GM23338 (cell line): ENCODE data around the gene ANKRD17. TPM values are rescaled to one million over a fixed set of nuclear protein-coding genes. Genes with fewer than 3 reads are reported as not detected.
A peak's percentile ranks its signal among the peaks of the same experiment; 100 is the strongest.

ENCODE experiments used
- ATAC-seq: fragments of 200-7000 bp; cut with Tn5 transposase; 3 replicates; pipeline ENCODE4 v1.9.1; 2020
- DNase-seq: peaks from one replicate; pipeline ENCODE4 v3.0.0-alpha.2; 2015; ENCODE audit warnings: low spot score
- H2AFZ ChIP-seq: fragments of 200-600 bp; sonication (generic); 2 replicates; pipeline ENCODE4 v1.8.0; 2016; ENCODE audit warnings: antibody characterized with exemption, mild to moderate bottlenecking, moderate library complexity
- H3F3A ChIP-seq: fragments of 200-600 bp; sonication (generic); replicated peaks from 2 replicates; pipeline ENCODE4 v1.8.0; 2017; ENCODE audit warnings: antibody characterized with exemption, mixed run types, low read depth
- H3K27ac ChIP-seq: fragments of 200-600 bp; sonication (generic); 2 replicates; pipeline ENCODE4 v1.6.1; 2016; ENCODE audit warnings: low read depth
- H3K27me3 ChIP-seq: fragments of 200-600 bp; sonication (generic); 2 replicates; pipeline ENCODE4 v1.8.0; 2016; ENCODE audit warnings: mild to moderate bottlenecking, mixed run types, moderate library complexity; ENCODE audit not compliant: insufficient read depth
- H3K36me3 ChIP-seq: fragments of 200-600 bp; sonication (generic); 2 replicates; pipeline ENCODE4 v1.8.0; 2016; ENCODE audit warnings: mild to moderate bottlenecking; ENCODE audit not compliant: insufficient read depth
- H3K4me1 ChIP-seq: fragments of 200-600 bp; sonication (generic); 2 replicates; pipeline ENCODE4 v1.8.0; 2016; ENCODE audit warnings: mild to moderate bottlenecking, moderate library complexity; ENCODE audit not compliant: insufficient read depth
- H3K4me2 ChIP-seq: fragments of 200-600 bp; sonication (generic); 2 replicates; pipeline ENCODE4 v1.7.1; 2017; ENCODE audit warnings: mixed run types
- H3K4me3 ChIP-seq: fragments of 200-600 bp; sonication (generic); 2 replicates; pipeline ENCODE4 v1.6.1; 2016; ENCODE audit warnings: mixed run types
- H3K79me2 ChIP-seq: fragments of 200-600 bp; sonication (generic); replicated peaks from 2 replicates; pipeline ENCODE4 v1.8.0; 2017; ENCODE audit warnings: mild to moderate bottlenecking; ENCODE audit not compliant: insufficient read depth
- H3K9me2 ChIP-seq: fragments of 200-600 bp; sonication (generic); 2 replicates; pipeline ENCODE4 v1.8.0; 2017; ENCODE audit not compliant: insufficient read depth
- H4K20me1 ChIP-seq: fragments of 200-600 bp; sonication (generic); replicated peaks from 2 replicates; pipeline ENCODE4 v1.8.0; 2017; ENCODE audit warnings: mild to moderate bottlenecking; ENCODE audit not compliant: insufficient read depth
- H3K27ac Mint-ChIP-seq: 2 replicates; pipeline ENCODE4 v1.8.0; 2020; ENCODE audit warnings: inconsistent platforms, mild to moderate bottlenecking, moderate library complexity, mixed read lengths
- H3K27me3 Mint-ChIP-seq: 3 replicates; pipeline ENCODE4 v1.8.0; 2022; ENCODE audit warnings: low read depth, mild to moderate bottlenecking, moderate library complexity, mixed read lengths, inconsistent platforms; ENCODE audit not compliant: insufficient read depth, poor library complexity
- H3K36me3 Mint-ChIP-seq: 3 replicates; pipeline ENCODE4 v1.8.0; 2021; ENCODE audit warnings: low read depth, mild to moderate bottlenecking, inconsistent platforms, moderate library complexity, mixed read lengths
- H3K4me1 Mint-ChIP-seq: 3 replicates; pipeline ENCODE4 v1.8.0; 2020; ENCODE audit warnings: mild to moderate bottlenecking, inconsistent platforms, mixed read lengths
- H3K4me3 Mint-ChIP-seq: 3 replicates; pipeline ENCODE4 v1.8.0; 2021; ENCODE audit warnings: moderate library complexity, mild to moderate bottlenecking, inconsistent platforms, mixed read lengths
- H3K9me3 Mint-ChIP-seq: 3 replicates; pipeline ENCODE4 v1.8.0; 2020; ENCODE audit warnings: moderate library complexity, mild to moderate bottlenecking, inconsistent platforms, mixed read lengths
- CREB1 ChIP-seq: fragments of 250-450 bp; sonication (Bioruptor Pico); IDR thresholded peaks from 2 replicates; pipeline ENCODE4 v1.5.0; 2020; ENCODE audit warnings: low read depth, mild to moderate bottlenecking, moderate library complexity
- ETS1 ChIP-seq: IDR thresholded peaks from 2 replicates; pipeline ENCODE4 v1.6.1; 2016; ENCODE audit warnings: antibody characterized with exemption
- EZH2 ChIP-seq: fragments of 200-600 bp; sonication (generic); IDR thresholded peaks from one replicate; pipeline ENCODE4 v1.8.0; 2017; ENCODE audit warnings: antibody characterized with exemption, mild to moderate bottlenecking, low read depth; ENCODE audit not compliant: unreplicated experiment
- EZH2phosphoT487 ChIP-seq: fragments of 200-600 bp; sonication (generic); IDR thresholded peaks from one replicate; pipeline ENCODE4 v1.8.1; 2018; ENCODE audit warnings: antibody characterized with exemption; ENCODE audit not compliant: unreplicated experiment
- JUNB ChIP-seq: IDR thresholded peaks from one replicate; pipeline ENCODE4 v1.6.1; 2016; ENCODE audit warnings: antibody characterized with exemption; ENCODE audit not compliant: unreplicated experiment
- NANOG ChIP-seq: IDR thresholded peaks from 2 replicates; pipeline ENCODE4 v1.6.1; 2016; ENCODE audit warnings: antibody characterized with exemption, borderline replicate concordance
- POLR2AphosphoS5 ChIP-seq: IDR thresholded peaks from 2 replicates; pipeline ENCODE4 v1.6.1; 2016; ENCODE audit warnings: antibody characterized with exemption, low read depth
- STAT1 ChIP-seq: IDR thresholded peaks from one replicate; pipeline ENCODE4 v1.6.1; 2016; ENCODE audit warnings: antibody characterized with exemption; ENCODE audit not compliant: unreplicated experiment
- ZNF114 ChIP-seq: fragments of 250-450 bp; sonication (Bioruptor Pico); IDR thresholded peaks from 2 replicates; pipeline ENCODE4 v1.5.0; 2020; ENCODE audit warnings: mild to moderate bottlenecking, moderate library complexity
- ZNF331 ChIP-seq: fragments of 250-450 bp; sonication (Bioruptor Pico); IDR thresholded peaks from 2 replicates; pipeline ENCODE4 v1.5.0; 2020; ENCODE audit warnings: low read depth, mild to moderate bottlenecking, moderate library complexity
- polyA plus RNA-seq: library from polyadenylated mRNA; unstranded; fragments of >200 nt; fragmentation: Nextera tagmentation; extraction: Ambion mirVana; gene quantifications from 2 replicates; pipeline ENCODE4 v1.2.1, GENCODE V29; 2016
- total RNA-seq: library from RNA; depleted of rRNA; stranded (reverse); fragments of >200 nt; shearing (Covaris generic); gene quantifications from 2 replicates; pipeline ENCODE4 v1.2.3, GENCODE V29; 2014
- TF ChIP-seq, protein P1 (sequence below): fragments of 250-450 bp; sonication (Bioruptor Pico); IDR thresholded peaks from 2 replicates; pipeline ENCODE4 v1.5.0; 2020; ENCODE audit warnings: mild to moderate bottlenecking, moderate library complexity
- TF ChIP-seq, protein P2 (sequence below), 2 experiments: fragments of 200-600 bp in 1 of 2; sonication (generic) in 1 of 2; conservative IDR thresholded peaks; 2 replicates each; pipeline versions ENCODE4 v1.5.1 to v1.6.1; 2016 to 2017; ENCODE audit warnings: antibody characterized with exemption in 2 of 2, low read depth in 2 of 2, mild to moderate bottlenecking in 2 of 2, moderate library complexity in 1 of 2
- TF ChIP-seq, protein P3 (sequence below): IDR thresholded peaks from one replicate; pipeline ENCODE4 v1.6.1; 2018; ENCODE audit warnings: antibody characterized with exemption; ENCODE audit not compliant: unreplicated experiment

ANKRD17 gene
- total and polyA plus RNA-seq, 2 experiments from 2014 or later = 41.9 to 85.3 TPM

DNA sequence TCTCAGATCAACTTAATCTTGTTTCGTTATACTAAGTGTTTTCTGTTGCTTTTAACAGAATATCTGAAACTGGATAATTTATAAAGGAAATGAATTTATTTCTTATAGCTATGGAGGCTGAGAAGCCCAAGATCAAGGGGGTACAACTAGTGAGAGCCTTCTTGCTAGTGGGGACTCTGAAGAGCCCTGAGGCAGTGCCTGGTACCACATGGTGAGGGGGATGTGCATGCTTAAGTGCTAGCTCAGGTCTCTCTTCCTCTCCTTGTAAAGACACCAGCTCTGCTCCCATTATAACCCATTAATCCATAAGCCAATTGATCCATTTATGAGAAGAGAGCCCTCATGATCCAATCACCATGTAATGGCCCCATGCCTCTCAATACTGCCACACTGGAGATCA, 207.0 kb downstream of the ANKRD17 start:
- Histone ChIP-seq H3K79me2 (no peaks in the 10 kb centered on the region), H3K4me1 (peaks cover 39% of the 10 kb centered on the region), H3K27me3 (no peaks in the 10 kb centered on the region), H4K20me1 (no peaks in the 10 kb centered on the region), H3K36me3 (no peaks in the 10 kb centered on the region), H3K4me2 (no peak overlapping the region), H3K9me2 (no peaks in the 10 kb centered on the region), H3F3A (no peaks in the 10 kb centered on the region; the same call in 1 of the 2 replicates), H3K4me3 (no peak overlapping the region), H3K27ac (no peak overlapping the region), H2AFZ (no peak overlapping the region)
- no peak overlapping the region for H3K4me3 Mint-ChIP-seq
- no peaks in the 10 kb centered on the region for H3K9me3 Mint-ChIP-seq
- 0 out of 2 replicates have a peak overlapping the region, but pooled peaks have one; percentile 22 for H3K27ac Mint-ChIP-seq
- peaks cover 2% of the 10 kb centered on the region for H3K27me3 Mint-ChIP-seq
- H3K4me1 Mint-ChIP-seq = peaks cover 43% of the 10 kb centered on the region
- peaks cover 16% of the 10 kb centered on the region; the same call in 2 of the 3 replicates for H3K36me3 Mint-ChIP-seq
- TF ChIP-seq NANOG (no peak), JUNB (no peak), CREB1 (CRISPR knock-in tag) (no peak), ZNF331 (CRISPR knock-in tag) (no peak), ZNF114 (CRISPR knock-in tag) (no peak), EZH2 (no peak), POLR2AphosphoS5 (no peak), STAT1 (no peak), ETS1 (no peak), EZH2phosphoT487 (no peak)
- TF ChIP-seq, protein P1, sequence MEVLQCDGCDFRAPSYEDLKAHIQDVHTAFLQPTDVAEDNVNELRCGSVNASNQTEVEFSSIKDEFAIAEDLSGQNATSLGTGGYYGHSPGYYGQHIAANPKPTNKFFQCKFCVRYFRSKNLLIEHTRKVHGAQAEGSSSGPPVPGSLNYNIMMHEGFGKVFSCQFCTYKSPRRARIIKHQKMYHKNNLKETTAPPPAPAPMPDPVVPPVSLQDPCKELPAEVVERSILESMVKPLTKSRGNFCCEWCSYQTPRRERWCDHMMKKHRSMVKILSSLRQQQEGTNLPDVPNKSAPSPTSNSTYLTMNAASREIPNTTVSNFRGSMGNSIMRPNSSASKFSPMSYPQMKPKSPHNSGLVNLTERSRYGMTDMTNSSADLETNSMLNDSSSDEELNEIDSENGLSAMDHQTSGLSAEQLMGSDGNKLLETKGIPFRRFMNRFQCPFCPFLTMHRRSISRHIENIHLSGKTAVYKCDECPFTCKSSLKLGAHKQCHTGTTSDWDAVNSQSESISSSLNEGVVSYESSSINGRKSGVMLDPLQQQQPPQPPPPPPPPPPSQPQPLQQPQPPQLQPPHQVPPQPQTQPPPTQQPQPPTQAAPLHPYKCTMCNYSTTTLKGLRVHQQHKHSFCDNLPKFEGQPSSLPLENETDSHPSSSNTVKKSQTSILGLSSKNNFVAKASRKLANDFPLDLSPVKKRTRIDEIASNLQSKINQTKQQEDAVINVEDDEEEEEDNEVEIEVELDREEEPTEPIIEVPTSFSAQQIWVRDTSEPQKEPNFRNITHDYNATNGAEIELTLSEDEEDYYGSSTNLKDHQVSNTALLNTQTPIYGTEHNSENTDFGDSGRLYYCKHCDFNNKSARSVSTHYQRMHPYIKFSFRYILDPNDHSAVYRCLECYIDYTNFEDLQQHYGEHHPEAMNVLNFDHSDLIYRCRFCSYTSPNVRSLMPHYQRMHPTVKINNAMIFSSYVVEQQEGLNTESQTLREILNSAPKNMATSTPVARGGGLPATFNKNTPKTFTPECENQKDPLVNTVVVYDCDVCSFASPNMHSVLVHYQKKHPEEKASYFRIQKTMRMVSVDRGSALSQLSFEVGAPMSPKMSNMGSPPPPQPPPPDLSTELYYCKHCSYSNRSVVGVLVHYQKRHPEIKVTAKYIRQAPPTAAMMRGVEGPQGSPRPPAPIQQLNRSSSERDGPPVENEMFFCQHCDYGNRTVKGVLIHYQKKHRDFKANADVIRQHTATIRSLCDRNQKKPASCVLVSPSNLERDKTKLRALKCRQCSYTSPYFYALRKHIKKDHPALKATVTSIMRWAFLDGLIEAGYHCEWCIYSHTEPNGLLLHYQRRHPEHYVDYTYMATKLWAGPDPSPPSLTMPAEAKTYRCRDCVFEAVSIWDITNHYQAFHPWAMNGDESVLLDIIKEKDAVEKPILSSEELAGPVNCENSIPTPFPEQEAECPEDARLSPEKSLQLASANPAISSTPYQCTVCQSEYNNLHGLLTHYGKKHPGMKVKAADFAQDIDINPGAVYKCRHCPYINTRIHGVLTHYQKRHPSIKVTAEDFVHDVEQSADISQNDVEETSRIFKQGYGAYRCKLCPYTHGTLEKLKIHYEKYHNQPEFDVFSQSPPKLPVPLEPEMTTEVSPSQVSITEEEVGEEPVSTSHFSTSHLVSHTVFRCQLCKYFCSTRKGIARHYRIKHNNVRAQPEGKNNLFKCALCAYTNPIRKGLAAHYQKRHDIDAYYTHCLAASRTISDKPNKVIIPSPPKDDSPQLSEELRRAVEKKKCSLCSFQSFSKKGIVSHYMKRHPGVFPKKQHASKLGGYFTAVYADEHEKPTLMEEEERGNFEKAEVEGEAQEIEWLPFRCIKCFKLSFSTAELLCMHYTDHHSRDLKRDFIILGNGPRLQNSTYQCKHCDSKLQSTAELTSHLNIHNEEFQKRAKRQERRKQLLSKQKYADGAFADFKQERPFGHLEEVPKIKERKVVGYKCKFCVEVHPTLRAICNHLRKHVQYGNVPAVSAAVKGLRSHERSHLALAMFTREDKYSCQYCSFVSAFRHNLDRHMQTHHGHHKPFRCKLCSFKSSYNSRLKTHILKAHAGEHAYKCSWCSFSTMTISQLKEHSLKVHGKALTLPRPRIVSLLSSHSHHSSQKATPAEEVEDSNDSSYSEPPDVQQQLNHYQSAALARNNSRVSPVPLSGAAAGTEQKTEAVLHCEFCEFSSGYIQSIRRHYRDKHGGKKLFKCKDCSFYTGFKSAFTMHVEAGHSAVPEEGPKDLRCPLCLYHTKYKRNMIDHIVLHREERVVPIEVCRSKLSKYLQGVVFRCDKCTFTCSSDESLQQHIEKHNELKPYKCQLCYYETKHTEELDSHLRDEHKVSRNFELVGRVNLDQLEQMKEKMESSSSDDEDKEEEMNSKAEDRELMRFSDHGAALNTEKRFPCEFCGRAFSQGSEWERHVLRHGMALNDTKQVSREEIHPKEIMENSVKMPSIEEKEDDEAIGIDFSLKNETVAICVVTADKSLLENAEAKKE = no peak
- TF ChIP-seq, protein P2, sequence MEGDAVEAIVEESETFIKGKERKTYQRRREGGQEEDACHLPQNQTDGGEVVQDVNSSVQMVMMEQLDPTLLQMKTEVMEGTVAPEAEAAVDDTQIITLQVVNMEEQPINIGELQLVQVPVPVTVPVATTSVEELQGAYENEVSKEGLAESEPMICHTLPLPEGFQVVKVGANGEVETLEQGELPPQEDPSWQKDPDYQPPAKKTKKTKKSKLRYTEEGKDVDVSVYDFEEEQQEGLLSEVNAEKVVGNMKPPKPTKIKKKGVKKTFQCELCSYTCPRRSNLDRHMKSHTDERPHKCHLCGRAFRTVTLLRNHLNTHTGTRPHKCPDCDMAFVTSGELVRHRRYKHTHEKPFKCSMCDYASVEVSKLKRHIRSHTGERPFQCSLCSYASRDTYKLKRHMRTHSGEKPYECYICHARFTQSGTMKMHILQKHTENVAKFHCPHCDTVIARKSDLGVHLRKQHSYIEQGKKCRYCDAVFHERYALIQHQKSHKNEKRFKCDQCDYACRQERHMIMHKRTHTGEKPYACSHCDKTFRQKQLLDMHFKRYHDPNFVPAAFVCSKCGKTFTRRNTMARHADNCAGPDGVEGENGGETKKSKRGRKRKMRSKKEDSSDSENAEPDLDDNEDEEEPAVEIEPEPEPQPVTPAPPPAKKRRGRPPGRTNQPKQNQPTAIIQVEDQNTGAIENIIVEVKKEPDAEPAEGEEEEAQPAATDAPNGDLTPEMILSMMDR (conservative IDR thresholded peaks at IDR 0.05; ENCODE audit: low read depth in 2 of 2) = no peak
- TF ChIP-seq, protein P3, sequence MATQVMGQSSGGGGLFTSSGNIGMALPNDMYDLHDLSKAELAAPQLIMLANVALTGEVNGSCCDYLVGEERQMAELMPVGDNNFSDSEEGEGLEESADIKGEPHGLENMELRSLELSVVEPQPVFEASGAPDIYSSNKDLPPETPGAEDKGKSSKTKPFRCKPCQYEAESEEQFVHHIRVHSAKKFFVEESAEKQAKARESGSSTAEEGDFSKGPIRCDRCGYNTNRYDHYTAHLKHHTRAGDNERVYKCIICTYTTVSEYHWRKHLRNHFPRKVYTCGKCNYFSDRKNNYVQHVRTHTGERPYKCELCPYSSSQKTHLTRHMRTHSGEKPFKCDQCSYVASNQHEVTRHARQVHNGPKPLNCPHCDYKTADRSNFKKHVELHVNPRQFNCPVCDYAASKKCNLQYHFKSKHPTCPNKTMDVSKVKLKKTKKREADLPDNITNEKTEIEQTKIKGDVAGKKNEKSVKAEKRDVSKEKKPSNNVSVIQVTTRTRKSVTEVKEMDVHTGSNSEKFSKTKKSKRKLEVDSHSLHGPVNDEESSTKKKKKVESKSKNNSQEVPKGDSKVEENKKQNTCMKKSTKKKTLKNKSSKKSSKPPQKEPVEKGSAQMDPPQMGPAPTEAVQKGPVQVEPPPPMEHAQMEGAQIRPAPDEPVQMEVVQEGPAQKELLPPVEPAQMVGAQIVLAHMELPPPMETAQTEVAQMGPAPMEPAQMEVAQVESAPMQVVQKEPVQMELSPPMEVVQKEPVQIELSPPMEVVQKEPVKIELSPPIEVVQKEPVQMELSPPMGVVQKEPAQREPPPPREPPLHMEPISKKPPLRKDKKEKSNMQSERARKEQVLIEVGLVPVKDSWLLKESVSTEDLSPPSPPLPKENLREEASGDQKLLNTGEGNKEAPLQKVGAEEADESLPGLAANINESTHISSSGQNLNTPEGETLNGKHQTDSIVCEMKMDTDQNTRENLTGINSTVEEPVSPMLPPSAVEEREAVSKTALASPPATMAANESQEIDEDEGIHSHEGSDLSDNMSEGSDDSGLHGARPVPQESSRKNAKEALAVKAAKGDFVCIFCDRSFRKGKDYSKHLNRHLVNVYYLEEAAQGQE = no peak
- peak; percentile 52; the same call in 2 of the 3 replicates for ATAC-seq
- no peak for DNase-seq
